ENCODE results near the gene LTA4H. TPM values are rescaled to one million over a fixed set of nuclear protein-coding genes. Genes with fewer than 3 reads are reported as not detected.

LTA4H gene
- total RNA-seq, 1 experiment from 2014 or later, result 43.7 TPM

DNA sequence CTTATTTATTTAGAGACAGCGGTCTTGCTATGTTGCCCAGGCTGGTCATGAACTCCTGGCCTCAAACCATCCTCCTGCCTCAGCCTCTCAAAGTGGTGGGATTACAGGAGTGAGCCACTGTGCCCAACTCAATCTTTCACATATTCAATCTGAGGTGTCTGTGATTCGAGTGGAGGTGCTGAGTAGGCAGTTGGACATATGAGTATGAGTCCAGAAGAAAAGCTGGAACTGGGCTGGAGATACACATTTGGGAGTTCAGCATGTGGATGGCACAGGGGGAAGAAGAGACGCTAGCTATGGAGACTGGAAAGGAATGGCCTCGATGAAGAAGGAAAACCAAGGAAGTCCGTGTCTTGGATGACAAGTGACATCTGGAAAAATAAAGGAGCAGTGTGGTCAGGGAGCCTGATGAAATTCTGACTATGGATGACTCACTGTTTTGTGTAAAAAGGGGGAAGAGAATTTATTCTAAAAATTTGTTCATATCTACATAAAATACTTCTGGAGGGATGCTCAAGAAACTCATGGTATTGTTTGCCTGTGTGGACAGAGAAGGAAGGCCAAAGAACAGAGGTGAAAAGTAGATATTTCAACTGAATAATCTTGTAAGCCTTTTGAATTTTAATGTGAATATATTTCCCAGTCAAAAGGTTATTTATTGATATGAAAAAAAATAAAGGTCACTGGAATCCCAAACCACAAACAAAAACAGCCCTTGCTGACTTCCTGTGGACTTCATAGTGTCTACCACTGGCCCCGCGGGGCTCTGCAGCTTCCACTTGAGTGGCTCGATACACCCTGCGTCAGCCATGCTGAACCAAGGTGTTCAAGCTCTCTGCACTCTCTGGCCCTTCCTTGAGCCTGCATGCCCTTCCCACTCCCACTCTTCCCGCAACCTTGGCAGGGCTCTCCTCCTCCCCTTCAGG lies 8.9 kb upstream of the LTA4H start:
- no peak for DNase-seq (ENCODE audit: low read depth)
- in situ Hi-C loops (cut with HindIII; ENCODE audit: low pct_unique_long_range_greater_than_20kb, low sequenced_read_pairs), result no loop called here

GRCh38 chr12:96041181-96041580 lies 5.8 kb upstream of the LTA4H start:
- no peak for DNase-seq (ENCODE audit: low read depth)
- in situ Hi-C loops (cut with HindIII; ENCODE audit: low pct_unique_long_range_greater_than_20kb, low sequenced_read_pairs), result no loop called here

DNA sequence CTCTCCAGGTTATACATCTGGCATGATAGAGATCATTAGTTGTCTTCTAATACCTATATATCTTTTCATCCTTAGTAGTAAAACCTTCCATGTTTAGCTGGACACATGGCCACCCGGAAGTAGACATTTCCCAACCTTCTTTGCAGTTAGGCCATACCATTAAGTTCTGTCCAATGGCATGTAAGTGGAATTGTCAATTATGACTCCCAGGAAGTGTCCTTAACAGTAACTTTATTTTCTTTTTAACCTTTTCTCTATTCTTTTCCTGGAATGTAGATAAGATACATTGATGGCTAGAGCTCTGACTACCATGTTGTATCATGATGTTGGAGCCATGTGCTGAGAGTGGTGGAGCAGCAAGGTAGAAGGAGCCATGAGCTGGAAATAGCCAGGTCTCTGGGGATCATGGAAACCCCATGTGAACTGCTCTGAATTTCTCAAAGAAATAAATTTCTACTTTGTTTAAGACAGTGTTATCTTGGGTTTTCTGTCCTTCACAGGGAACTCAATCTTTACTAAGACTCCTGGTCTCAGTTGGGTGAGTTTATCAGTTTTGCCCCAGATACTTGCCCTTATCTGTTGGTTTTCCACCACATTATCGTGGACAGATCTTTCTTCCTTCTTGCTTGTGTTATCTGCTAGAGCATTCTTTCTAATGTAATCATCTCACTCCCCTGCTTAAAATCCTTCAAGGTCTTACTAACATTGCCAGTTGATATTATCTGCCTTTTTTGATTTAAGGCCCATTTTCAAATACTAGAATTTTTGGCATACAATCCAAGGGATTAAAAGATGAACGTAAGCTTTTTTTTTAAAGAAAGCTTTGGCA lies 5.1 kb upstream of the LTA4H start:
- in situ Hi-C loops (cut with HindIII; ENCODE audit: low pct_unique_long_range_greater_than_20kb, low sequenced_read_pairs), result no loop called here

GRCh38 chr12:96039516-96039915 lies 4.1 kb upstream of the LTA4H start:
- in situ Hi-C loops (cut with HindIII; ENCODE audit: low pct_unique_long_range_greater_than_20kb, low sequenced_read_pairs), result no loop called here
- DNase-seq (ENCODE audit: low read depth), result no peak

More for the DNA sequence above, 5.1 kb upstream of the LTA4H start:
- no peak for DNase-seq (ENCODE audit: low read depth)

- in situ Hi-C loops (cut with HindIII; ENCODE audit: low pct_unique_long_range_greater_than_20kb, low sequenced_read_pairs), result no loop called here
- no peak for DNase-seq (ENCODE audit: low read depth)
Measured at GRCh38 chr12:96036765-96037455, 1.5 kb upstream of the LTA4H start.

- DNase-seq (ENCODE audit: low read depth), result peak; percentile 32
- in situ Hi-C loops (cut with HindIII; ENCODE audit: low pct_unique_long_range_greater_than_20kb, low sequenced_read_pairs), result no loop called here
Measured at GRCh38 chr12:96034621-96035282, 635 bp downstream of the LTA4H start.

- DNase-seq (ENCODE audit: low read depth), result no peak
- in situ Hi-C loops (cut with HindIII; ENCODE audit: low pct_unique_long_range_greater_than_20kb, low sequenced_read_pairs), result no loop called here
Measured at GRCh38 chr12:96033549-96034389, 1.6 kb downstream of the LTA4H start.

DNA sequence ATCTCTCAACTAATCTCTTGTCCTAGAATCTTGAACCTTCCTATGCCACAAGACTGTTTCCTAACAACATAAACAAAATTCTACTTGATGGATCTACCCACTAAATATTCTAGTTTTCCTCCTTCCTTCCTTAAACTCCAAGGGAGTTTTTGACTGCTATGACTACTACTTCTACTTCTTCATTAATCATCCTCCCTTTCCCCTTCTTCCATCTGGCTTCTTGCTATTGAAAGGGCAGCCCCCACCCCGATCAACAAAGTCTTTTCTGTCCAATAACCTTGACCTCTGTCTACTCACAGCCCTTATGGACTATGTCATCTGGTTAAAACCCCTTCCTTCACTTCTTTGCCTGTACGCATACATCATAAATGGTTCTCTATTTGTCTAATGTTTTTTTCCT lies 5.6 kb downstream of the LTA4H start:
- in situ Hi-C loops (cut with HindIII; ENCODE audit: low pct_unique_long_range_greater_than_20kb, low sequenced_read_pairs), result no loop called here
- no peak for DNase-seq (ENCODE audit: low read depth)

GRCh38 chr12:96028538-96028937 lies 6.8 kb downstream of the LTA4H start:
- in situ Hi-C loops (cut with HindIII; ENCODE audit: low pct_unique_long_range_greater_than_20kb, low sequenced_read_pairs), result no loop called here
- no peak for DNase-seq (ENCODE audit: low read depth)

DNA sequence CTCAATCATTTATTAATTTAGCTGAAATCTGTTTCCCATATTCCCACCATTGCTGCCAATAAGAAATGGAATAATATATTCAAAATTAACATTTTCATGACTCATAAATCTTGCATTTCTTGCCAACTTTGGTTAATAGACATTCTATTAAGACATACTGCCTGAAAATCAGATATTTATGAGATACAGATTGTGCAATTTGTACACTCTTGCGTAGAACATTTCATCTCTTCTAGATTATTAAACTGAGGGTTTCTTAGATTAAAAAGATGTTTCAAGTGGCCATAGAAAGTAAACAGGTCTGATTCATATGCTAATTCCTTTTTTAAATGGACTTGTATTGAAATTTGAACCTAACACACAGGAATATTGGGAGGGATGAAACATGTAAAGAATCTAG lies 9.1 kb downstream of the LTA4H start:
- DNase-seq (ENCODE audit: low read depth), result no peak
- in situ Hi-C loops (cut with HindIII; ENCODE audit: low pct_unique_long_range_greater_than_20kb, low sequenced_read_pairs), result no loop called here

DNA sequence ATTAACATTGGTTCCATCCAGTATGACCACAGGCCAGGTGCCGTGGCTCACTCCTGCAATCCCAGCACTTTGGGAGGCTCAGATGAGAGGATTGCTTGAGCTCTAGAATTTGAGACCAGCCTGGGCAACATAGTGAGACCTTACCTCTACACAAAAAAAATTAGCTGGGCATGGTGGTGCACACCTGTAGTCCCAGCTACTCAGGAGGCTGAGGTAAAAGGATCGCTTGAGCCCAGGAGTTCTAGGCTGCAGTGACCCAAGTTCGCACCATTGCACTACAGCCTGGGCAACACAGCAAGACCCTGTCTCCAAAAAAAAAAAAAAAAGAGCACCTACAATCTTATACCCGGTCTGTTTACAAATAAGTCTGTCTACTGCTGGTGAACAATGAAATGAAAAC lies 9.9 kb downstream of the LTA4H start:
- DNase-seq (ENCODE audit: low read depth), result no peak
- in situ Hi-C loops (cut with HindIII; ENCODE audit: low pct_unique_long_range_greater_than_20kb, low sequenced_read_pairs), result no loop called here

DNA sequence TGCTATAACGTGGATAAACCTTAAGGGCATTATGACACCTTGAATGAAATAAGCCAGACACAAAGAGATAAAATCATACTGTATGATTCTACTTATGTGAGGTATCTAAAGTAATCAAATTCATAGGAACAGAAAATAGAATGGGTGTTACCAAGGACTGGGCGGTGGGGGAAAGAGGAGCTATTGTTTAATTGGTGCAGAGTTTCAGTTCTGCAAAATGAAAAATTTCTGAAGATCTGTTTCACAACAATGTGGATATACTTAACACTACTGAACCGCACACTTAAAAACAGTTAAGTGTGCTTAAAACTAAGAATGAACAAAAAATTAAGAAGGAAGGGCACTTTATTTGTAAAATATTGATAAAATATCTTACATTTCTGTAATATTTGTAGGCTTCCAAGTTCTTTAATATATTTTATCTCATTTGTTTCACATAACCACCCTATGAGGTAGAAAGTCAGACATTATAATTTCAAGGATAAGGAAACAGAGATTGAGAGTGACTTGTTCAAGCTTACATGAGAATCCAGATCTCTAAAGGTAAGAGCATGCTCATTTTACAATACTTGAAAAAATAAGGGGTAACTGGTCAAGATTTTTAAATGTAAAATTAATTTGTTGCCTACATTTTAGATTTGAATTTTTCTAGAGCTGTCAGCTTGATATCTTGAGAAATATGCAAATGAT lies 14.9 kb downstream of the LTA4H start:
- in situ Hi-C loops (cut with HindIII; ENCODE audit: low pct_unique_long_range_greater_than_20kb, low sequenced_read_pairs), result no loop called here
- DNase-seq (ENCODE audit: low read depth), result no peak

DNA sequence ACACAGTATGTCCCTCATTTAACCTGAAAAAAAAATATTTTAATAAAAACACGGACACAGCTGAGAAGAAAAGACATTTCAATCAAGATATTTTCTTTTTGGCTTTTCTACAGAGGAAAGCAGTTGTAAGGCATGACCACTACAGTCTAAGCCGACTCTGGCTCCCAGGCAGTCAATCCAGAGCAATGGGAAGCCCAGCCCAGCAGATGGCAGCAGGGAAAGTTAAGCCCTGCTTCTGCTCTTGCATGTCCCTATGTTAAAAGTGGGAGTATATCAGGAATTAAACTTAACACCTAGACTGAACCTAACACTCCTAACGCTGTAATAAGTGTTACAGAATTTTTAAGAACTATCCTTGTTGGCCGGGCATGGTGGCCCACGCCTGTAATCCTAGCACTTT lies 19.7 kb downstream of the LTA4H start:
- DNase-seq (ENCODE audit: low read depth), result no peak
- in situ Hi-C loops (cut with HindIII; ENCODE audit: low pct_unique_long_range_greater_than_20kb, low sequenced_read_pairs), result no loop called here

GRCh38 chr12:96014943-96015599 lies 20.3 kb downstream of the LTA4H start:
- in situ Hi-C loops (cut with HindIII; ENCODE audit: low pct_unique_long_range_greater_than_20kb, low sequenced_read_pairs), result no loop called here
- DNase-seq (ENCODE audit: low read depth), result no peak

GRCh38 chr12:96007729-96008128 lies 27.7 kb downstream of the LTA4H start:
- in situ Hi-C loops (cut with HindIII; ENCODE audit: low pct_unique_long_range_greater_than_20kb, low sequenced_read_pairs), result no loop called here
- no peak for DNase-seq (ENCODE audit: low read depth)

- in situ Hi-C loops (cut with HindIII; ENCODE audit: low pct_unique_long_range_greater_than_20kb, low sequenced_read_pairs), result no loop called here
- DNase-seq (ENCODE audit: low read depth), result no peak
Measured at GRCh38 chr12:96006727-96007126, 28.7 kb downstream of the LTA4H start.
